ENCODE measurements around the gene FBXO41.
"Not testable (repeated sequence)": the region's sequence is repeated elsewhere in the genome, so short reads cannot be mapped to it uniquely, and the experiment has no call there.

Gene FBXO41

DNA sequence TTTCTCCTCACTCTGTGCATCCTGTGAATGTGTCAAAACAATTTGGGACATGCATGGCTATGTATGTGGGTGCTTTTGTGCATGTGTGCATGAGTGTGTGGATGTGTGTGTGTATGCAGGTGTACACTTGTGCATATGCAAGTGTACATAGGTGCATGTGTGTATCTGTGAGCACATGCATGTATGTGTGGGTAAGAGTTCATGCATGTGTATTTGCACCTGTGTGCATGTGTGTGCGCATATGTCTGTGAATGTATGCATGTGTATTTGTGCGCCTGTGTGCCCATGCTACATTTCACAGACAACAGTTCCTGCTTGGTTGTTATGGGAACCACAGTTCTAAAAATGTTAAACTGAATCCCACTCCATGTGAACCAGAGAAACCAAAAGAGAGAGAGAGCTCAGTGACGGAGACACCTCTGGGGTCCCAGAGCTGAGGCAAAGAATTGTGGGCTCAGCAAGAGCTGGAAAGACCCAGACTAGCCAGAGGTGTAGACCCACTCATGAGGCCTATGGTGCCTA, 1.9 kb upstream of the FBXO41 start:
- FAIRE-seq = no peak

DNA sequence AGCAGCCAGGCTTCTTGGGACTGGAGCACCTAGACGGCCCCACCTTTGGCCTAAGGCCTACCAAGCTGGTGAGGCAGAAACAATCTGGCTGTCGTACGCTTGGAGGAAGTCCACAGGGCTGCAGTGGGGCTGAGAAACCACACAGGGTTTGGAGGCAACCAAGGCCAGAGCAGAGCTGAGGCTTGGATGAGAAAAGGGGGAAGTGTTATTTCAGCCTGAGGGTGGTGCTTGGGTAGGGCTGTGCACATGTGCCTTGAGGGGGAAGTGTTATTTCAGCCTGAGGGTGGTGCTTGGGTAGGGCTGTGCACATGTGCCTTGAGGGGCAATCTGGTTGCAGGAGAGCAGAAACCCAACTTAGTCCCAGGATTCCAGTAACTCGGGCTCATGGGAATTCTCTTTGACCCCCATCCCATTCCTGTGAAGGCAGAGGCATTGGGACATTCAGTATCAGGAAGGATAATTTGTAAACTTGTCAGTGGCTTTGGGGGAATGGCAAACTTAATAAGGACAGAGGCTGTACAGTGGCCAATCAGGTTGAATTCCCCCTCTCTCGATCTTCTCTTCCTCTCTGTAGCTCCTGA, 971 bp upstream of the FBXO41 start:
- FAIRE-seq = no peak

- FAIRE-seq = no peak
Measured at GRCh38 chr2:73283545-73284295, 558 bp downstream of the FBXO41 start.

DNA sequence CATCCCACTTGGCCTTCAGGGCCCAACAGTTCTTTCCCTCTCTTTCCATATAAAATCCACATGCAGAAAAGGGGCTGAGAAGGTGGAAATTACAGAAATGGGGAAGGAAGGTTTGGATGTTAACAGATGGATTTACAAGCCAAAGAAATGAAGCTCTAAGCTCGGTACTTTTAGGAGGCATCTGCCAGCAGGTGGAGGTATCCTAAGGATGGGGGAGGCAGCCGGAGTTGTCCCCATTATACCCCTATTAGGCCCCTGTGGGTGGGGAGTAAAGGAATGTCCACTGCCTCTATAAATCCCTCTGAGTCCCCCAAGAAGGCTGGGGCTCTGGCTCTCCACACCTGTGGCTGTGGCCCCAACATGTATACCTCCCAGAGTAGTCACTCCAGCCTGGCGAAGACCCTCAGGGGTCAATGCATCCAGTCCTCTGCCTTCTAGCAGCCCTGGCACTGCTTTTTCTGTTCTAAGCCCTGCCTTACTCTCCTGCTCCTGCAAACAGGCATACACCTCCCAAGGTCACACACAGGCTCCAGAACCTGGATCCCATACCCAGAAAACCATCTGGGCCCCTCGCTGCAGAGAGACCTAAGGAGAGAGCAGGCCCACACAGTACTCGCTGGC, 1.2 kb downstream of the FBXO41 start:
- FAIRE-seq = no peak

- no peak for FAIRE-seq
Measured at GRCh38 chr2:73281244-73281643, 3.0 kb downstream of the FBXO41 start.

GRCh38 chr2:73279852-73280251, 4.4 kb downstream of the FBXO41 start:
- FAIRE-seq = no peak

DNA sequence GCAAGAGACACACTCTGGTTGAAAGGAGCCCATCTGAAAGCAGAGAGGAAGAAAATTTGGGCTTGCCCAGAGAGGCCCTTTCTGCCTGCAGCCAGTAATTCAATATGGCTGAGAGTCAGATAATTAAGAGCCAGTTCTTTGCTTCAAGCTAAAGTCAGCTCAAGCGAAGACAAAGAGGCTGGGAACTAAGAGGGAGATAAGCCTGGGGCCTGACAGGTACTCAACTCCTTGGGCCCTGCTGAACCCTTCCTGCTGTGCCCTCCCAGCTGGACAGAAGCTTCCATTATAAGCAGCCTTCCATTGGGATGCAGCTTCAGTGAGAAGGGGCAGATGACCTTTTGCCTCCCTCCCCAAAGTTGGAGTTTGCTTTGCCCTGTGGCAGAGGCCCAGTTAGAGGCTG, 12.0 kb downstream of the FBXO41 start:
- FAIRE-seq = no peak

- no peak for FAIRE-seq
Measured at GRCh38 chr2:73269686-73270465, 14.4 kb downstream of the FBXO41 start.

DNA sequence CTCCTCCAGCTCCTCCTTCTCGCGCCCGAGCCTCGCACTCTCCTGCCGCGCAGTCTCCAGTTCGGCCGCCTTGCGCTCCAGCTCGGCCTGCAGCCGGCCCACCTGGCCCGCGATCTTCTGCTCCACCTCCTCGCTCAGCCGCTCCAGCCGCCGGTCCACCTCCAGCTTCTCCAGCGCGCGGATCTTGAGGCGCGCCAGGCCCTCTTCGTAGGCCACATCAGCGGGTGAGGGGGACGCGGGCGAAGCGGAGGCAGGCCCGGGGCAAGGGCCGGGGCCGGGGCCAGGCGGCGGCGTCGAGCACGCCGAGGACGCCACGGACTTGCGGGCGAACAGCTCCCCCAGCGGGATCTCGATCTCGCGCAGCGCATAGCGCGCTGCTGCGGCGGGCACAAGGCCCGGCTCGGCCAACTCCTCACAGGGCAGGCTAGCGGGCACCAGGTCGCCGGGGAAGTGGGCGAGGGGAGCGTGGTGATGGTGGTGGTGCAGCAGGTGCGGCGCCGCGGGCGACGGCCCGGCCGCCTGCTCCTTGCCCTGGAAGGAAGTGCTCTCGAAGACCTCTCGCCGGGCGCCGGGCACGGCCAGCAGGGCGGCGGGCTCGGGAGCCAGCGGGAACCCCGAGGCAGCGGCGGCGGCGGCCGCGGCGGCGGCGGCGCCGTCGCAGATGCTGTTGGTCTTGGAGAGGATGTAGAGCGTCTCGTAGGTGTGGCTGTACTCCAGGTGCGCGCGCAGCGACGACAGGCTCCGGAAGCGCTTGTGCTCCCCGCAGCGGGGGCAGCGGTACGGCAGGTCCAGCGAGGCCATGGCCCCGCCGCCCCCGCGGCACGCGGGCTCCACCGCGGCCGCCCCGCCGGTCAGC, 15.2 kb downstream of the FBXO41 start:
- no peak for FAIRE-seq

DNA sequence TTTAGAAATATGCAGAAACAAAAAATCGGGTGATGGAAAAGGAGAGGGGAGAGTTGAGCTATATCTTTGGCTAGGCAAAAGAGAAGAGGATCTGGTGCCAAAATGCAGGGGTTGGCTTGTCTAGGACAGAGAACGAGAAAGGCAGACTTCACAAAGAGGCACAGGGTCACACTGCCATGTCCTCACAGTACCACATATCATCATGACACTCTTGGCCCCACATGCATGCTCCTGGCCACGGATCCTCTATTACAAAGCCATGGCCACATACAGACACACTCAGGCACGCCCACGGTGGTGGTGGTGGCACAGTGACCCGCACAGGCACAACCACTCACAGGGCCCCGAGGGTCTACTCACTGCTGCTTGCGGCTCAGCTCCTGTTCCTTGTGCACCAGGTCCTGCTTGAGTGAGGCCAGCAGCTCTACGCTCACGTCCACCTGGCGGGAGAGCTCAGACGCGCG, 15.9 kb downstream of the FBXO41 start:
- no peak for FAIRE-seq

GRCh38 chr2:73267008-73267407, 17.3 kb downstream of the FBXO41 start:
- FAIRE-seq = no peak

- FAIRE-seq = no peak
Measured at GRCh38 chr2:73266061-73266901, 18.0 kb downstream of the FBXO41 start.

GRCh38 chr2:73265298-73266060, 18.8 kb downstream of the FBXO41 start:
- FAIRE-seq = no peak

DNA sequence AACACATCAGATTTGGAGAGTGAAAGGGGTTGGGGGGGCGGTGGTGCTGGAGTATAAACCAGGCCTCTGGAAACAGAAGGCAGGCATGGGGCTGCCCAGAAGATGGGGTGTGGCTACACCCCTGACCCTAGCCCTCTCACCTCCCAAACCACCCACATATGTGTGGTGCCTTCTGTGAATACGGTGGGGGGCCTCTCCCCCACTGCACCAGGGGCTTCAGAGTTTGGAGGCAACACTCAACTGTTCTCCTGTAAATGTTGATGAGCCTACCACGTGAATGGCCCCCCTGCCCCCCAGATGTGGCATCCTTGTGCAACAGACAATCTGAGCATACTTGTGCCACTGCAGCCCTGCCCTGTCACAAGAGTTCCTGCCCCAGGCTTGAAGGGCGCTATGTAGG, 19.5 kb downstream of the FBXO41 start:
- no peak for FAIRE-seq

- no peak for FAIRE-seq
Measured at GRCh38 chr2:73264332-73264606, 20.0 kb downstream of the FBXO41 start.

DNA sequence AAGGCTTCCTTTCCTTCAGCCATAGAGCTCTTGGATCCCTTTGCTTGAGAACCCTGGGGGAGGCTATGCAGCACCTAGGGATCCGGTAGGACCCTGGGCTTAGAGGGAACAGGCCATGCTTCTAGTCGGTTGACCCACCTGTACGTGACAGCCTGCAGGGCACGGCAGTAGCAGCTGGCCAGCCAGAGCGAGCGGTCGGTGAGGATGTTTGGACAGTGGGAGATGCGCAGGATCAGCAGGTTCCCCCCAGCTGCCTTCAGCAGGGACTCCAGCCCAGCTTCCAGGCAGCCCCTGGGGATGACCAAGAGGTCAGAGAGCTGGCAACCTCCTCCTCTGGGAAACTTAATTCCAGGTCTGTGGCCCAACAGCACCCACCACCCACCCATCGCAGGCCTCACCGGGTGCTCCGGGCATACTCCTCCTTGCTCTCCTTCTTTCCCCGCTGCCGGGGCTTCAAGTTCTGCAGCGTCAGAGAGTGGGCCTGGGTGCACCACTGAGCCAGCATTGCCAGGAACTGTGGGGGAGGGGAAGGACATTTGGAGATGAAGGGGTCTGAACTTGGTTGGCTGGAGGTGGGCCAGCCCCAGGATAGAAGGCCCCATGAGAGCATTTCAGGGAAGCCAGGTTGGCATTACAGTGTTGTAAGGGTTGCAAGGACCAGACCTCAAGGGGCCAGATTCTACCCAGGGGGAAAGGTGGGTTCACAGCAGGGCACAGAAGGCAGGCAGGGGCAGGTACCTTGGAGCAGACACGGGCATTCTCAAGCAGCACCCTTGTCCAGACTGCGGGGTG, 20.5 kb downstream of the FBXO41 start:
- no peak for FAIRE-seq

GRCh38 chr2:73262691-73263429, 21.4 kb downstream of the FBXO41 start:
- FAIRE-seq = not testable (repeated sequence)

DNA sequence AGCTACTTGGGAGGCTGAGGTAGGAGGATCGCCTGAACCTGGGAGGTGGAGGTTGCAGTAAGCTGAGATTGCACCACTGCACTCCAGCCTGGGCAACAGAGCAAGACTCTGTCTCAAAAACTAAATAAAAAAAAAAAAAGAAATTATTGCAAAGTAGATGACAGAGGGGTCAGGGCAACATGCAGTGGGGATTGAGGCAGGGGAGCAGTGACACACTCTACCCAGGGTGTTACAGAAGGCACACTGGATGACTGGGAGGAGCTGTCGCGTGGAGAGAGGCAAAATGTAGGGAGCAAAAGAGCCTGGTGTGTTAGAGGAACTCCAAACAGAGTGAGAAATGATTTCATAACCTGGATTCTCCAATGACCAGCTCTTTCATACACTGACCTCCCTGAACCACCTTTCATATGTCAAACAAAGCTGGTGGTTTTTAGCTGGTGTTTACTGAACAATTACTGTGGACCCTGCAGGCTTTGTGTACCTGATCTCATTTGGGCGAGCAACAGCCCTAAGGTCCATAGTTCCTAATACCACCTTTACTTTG, 22.1 kb downstream of the FBXO41 start:
- FAIRE-seq = no peak

Data from A204.1 (cell line).